Activated CD8-positive, alpha-beta memory T cell treated with anti-CD3 and anti-CD28 coated beads for 24 hours (primary cell): Measurements from ENCODE around the gene SASH1.

Experiments
- DNase-seq: peaks from one replicate; pipeline ENCODE4 v3.0.0-alpha.2; 2020

Gene SASH1

DNA sequence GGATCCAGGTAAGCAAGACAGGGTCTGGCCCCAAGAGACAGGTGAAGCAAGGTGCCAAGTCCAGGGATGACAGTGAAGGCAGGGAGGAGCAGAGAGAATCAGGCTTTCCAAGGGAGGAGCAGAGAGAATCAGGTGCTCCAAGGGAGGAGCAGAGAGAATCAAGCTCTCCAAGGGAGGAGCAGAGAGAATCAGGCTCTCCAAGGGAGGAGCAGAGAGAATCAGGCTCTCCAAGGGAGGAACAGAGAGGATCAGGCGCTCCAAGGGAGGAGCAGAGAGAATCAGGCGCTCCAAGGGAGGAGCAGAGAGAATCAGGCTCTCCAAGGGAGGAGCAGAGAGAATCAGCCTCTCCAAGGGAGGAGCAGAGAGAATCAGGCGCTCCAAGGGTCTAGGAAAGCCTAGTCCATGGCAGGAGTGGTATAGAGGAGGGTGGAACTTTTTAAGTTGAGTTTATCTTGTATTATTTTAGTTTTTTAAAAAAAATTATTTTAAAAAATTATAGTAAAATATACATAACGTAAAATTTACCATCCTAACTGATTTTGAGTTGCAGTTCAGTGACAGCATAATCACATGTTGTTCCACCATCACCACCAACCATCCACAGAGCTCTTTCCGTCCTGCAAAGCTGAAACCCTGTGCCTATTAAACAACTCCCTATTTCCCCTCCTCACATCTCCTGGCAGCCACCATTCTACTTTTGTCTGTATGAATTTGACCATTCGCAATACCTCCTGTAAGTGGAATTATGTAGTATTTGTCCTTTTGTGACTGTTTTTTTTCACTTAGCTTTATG lies 64.1 kb downstream of the SASH1 start:
- DNase-seq, result no peak

DNA sequence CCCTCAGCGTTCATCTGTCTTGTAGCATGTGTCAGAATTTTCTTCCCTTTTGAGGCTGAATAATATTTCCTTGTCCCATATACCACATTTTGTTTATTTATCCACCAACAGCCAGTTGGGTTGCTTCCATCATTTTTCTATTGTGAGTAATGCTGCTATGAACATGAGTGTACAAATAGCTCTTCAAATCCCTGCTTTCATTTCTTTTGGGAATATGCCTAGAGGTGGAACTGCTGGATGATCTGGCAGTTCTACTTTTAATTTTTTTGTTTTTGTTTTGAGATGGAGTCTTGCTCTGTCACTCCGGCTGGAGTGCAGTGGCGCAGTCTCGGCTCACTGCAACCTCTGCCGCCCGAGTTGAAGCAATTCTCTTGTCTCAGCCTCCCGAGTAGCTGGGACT lies 64.7 kb downstream of the SASH1 start:
- no peak for DNase-seq

DNA sequence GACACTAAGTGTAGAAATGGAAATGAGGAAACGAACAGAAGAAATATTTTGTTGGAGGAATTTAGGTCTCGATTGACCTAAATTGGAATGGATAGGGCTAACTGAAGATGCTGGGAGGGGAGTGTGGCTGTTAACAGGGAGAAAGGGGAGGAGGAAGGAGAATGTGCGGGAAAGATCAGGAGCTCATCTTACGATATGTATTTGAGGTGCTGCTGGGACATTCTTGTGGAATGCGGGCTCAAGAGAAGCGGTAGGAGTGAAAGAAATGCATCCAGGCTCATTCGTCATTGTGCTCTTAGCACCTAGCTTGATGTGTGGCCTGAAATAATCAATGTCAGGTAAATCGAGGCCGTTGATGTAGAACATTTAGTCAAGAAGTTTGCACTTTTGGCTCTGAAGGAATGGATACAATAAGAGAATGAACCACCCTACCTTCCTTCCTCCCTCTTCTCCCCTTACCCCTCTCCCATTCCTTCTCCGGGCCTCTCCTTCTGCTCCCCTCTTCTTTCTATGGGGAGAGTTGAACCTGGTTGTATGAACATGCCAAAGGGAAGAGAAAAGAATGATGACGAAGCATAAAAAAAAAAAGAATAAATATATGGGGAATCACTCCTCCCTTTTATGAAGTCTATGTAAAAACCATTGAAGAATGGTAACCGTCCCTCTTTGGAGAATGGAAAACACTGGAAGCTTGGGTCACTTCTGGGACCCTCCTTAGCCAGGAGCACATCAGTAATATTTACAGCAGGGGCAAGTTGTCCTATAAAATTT lies 70.9 kb downstream of the SASH1 start:
- no peak for DNase-seq

DNA sequence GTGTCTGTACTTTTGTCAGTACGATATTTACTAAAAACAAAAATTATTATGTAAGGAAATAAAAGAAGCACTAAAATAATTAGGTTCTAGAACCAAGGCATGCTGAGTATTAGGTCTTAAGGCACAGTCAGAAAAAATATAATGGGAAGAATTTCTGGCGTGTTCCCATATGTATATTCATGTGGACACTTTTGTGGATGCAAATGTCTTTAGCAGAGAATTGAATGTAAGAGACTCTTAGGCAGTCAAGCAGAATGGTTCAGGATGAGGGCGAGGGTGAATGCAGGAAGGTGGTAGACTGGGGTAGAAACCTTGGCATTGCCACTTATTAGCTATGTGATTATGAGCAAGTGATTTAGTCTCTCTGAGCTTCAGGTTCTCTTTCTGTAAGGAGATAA lies 71.5 kb downstream of the SASH1 start:
- no peak for DNase-seq

DNA sequence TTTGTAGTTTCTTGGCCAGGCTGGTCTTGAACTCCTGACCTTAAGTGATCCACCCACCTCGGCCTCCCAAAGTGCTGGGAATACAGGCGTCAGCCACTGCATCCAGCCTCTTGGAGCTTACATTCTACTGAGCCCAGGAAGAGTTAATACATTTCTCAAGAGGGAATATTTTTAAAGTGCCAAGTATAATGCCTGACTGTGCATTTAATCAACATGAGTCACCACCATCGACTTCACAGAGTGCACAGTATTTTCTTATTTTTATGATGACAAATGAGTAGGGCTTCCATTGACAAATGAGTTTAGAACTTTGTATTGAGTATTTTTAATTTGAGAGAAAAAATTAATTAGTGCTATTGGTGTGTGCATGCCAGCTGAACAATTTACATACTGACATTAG lies 72.2 kb downstream of the SASH1 start:
- DNase-seq, result no peak

DNA sequence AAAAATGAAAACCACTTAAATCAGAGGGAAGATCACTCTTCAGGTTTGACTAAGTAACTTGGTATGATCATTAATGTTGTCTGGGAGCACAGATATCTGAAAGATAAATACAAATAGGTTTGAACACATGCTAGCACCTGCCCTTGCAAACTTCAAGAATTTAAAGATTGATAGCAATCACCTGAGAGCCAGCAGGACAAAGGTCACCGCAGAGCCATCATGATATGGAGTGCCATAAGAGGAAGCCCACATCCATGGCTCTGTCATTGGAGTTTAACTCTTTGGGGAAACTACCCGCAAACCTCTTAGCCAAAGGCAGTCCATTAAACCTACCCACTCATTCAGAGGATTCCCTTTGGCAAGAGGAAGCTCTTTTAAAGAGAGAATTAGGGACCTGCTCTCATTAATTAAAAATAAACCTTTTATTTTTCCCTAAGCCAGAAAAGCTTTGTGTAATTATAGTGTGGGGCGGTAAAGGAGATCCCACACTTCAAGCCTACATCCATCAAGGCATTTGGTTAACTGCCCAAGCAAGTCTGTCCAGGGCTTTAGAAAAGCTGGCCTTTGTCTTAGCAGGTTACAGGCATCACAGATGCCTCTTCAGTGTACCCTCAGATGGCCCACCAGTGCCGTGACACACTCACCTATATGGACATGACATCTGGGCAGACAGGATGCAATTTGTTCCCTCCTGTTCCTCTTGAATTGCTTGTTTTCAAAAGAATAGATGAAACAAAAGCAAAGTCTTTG lies 73.0 kb downstream of the SASH1 start:
- DNase-seq, result no peak

DNA sequence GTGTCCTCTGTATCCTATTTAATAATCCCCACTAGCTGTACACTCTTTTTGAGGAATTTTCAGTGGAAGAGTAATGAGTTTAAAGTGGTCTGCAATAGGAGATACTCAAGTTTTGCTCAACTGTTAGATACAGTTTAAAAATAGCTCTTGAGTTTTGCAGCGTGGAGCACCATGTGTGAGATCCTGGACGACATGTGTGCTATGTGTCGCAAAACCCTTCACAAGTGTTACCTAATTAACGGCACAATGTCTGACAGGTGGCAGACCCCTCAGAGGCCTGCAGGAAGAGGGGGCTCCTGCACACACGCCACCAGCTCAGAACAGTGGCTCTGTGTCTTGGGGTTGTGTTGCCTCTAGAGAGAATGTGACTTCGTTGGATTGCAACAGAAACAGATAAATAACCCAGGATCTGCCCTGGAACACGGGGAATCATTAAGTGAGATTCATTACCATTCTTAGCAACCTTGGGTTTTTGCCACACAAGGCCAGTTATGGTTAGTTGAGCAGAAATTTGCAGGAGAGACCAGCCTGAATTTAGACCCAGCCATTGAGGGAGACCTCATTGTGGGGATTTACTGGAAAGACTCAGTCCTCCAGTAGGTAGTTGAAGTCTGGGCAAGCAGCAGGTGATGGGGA lies 73.8 kb downstream of the SASH1 start:
- no peak for DNase-seq

DNA sequence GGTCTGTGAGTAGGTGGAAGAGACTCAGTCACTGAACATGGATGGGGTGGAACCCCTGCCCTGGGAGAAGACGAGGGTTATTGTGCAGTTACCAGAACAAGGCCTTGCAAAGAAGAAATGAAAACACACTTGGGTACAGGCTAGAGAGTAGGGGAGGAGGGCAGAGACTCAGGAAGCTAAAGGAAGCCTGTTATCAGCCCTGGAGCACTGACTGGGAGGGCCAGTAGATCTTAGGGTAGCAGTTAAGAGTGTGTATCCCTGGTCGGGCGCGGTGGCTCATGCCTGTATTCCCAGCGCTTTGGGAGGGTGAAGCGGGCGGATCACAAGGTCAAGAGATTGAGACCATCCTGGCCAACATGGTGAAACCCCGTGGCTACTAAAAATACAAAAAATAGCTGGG lies 74.4 kb downstream of the SASH1 start:
- DNase-seq, result no peak

DNA sequence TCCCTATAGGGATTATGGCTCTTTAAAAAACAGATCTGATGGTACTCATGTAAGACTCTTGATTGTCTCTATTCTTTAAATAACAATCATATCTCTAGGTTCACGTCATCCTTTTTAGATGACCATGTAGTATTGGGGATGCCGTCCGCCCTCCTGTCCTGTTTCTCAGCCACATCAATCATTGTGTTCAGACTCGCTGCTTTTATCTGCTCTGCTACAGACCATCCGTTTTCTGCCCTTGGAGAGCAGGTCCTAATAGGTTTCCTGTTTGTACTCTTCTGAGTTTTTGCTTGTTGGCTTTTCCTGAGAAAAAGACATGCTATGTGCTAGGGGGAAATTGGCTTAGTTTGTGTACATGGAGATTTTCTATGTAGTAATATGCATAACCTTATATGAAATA lies 76.8 kb downstream of the SASH1 start:
- no peak for DNase-seq

DNA sequence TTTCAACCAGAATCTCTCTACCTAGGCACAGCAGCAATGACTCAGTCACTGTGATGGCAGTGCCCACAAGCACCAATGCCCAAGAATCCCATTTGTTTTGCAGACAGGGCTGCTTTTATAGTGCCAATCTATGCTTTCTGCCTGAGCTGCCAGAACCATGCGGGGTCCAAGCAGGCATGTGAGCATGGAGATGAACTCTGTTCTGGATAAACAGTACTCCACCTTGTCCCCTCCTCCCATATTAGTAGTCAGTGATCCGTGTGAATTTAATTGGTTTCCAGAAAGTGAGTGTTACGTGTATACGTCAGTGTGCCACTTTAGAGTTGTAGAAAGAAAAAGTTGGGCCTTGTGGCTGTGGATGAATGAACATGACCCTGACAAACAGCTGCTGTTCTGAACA lies 79.4 kb downstream of the SASH1 start:
- DNase-seq, result no peak

DNA sequence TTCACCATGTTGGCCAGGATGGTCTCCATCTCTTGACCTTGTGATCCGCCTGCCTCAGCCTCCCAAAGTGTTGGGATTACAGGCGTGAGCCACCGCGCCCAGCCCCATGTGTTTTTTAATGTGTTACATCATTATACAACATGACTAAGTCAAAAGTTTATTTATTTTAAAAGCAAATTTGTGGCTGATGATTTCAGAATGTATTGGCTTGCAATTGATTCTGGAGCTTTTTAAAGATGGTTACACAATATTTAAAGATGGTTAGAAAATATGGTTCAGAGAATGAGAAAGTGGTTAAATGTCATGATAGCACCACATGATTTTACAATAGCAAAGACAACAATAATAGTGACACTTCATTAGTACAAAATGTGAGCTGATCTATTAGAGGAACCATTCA lies 80.5 kb downstream of the SASH1 start:
- DNase-seq, result no peak

DNA sequence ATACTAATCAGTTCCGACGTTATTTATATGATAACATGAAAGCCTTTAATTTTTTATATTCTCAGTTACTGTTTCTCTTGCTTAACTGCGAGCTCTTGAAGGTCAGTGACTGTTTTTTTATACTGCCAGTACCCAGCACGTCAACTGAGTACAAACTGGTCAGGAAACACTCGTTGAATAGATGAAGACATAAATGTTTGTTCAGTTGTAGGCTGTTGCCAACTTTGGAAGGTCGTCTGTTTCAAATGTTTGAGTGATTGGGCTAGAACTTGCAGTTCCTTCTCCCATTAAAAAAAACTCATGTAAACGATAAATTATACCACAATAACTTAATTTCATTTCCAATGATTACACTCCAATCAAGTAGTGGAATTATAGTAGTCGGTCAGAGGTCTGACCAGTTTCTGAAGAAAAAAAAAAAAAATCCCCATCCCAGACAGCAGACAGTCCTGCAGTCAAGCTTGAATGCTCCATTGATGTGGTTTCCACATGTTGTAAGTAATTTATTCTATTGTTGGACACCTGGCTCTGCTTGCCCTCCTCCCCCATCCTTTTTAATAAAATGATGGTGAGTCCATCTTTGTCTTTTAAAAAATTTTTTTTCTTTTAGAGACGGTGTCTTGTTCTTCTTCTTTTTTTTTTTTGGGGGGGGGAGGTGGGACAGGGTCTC lies 81.1 kb downstream of the SASH1 start:
- DNase-seq, result no peak

DNA sequence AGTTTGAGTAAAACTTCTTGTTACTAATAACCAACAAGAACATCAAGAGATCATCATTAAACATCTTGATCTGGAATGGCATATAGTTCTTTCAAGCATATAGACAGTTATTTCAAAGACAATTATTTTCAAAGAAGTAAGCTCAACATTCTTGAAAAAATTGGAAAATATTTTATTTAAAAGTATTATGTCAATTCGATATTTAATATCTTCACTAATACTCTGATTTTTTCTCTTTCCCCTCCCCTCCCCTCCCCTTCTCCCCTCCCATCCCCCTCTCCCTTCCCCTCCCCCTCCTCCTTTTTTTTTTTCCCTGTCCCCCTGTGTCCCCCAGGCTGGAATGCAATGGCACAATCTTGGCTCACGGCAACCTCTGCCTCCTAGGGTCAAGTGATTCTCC lies 82.8 kb downstream of the SASH1 start:
- DNase-seq, result no peak

DNA sequence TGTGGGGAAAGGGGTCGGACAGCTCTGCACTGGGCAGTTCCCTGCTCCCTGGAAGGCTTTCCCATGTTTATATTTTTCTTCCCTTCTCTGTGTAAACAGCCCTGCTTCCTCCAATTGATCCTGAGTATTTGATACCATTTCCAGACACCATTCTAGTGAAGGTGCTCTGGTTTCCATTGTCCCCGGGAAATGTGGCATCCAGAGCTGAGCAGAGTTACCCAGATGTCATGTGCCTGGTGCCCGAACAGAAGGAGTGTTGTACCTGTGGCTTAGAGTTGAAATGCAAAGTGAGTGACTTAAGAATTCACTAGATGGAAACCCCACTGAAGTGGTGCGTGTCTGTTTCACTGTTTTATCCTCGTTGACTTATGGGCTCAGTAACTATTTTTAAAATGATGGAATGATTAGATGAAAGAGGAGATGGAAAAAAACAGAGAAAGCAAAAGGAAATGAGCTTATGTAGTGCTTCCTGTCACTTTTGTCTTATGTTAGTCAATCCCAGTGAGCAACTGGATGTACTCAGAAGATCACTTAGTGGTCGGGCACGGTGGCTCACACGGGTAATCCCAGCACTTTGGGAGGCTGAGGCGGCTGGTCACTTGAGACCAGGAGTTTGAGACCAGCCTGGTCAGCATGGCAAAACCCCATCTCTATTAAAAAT lies 83.8 kb downstream of the SASH1 start:
- DNase-seq, result no peak

DNA sequence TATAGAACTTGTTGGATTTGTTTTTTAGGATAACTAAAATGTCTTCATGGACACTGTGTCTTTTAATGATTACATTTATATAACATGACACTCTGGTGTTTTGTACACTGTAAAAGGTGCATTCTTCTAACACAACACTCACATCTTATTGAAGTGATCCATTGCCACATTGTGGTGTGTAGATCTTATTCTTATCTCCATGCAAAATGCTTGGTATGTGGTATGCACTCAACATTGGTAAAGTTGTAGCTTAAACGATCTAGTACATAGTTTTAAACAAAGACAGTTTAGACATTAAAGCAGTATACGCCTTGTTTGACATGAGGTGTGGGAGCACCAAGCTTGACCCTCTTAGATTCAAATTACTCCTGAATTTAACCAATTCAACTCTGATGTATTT lies 84.7 kb downstream of the SASH1 start:
- DNase-seq, result no peak

DNA sequence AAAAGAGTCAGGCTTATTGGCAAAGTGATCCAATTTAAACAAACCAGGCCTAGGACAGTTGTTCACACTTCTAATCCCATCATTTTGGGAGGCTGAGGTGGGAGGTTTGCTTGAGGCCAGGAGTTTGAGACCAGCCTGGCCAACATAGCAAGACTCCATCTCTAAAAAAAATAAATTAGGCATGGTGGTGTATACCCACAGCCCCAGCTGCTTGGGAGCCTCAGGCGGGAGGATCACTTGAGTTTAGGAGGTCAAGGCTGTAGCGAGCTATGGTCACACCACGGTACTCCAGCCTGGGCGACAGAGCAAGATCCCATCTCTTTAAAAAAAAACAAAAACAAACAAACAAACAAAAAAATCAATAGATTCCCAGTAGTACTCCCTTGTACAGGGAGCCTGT lies 86.8 kb downstream of the SASH1 start:
- no peak for DNase-seq

DNA sequence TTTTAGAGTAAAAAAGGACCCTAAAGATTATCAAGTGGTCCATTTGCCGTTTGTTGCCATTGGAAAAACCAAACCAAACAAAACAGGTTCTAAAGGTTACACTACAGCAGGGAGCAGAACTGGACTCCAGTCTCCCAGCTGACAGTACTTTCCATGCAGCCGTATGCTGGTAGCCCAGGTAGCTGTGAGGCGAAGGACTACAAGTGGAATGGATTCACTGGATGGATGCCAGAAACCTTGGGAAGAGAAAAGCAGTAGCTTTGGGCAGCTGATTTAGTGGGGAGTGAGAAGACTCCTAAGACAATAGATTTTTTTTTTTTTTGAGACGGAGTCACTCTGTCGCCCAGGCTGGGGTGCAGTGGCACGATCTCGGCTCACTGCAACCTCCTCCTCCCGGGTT lies 88.3 kb downstream of the SASH1 start:
- DNase-seq, result no peak

DNA sequence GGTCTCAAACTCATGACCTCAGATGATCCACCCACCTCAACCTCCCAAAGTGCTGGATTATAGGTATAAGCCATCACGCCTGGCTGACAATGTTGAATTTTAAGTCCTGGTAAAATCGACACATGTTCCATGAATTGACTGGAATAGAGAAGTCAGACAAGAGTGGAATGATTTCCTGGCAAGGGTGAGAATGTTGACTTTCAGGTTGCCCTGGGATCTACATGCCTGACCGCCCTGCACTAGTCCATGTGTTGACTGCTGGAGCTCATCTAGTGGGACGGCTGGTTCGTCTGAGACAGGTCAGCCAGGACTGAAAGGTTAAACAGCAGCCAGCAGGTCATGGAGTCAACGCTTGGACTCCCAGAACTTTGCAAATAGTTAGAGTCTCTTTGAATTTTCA lies 88.8 kb downstream of the SASH1 start:
- no peak for DNase-seq

DNA sequence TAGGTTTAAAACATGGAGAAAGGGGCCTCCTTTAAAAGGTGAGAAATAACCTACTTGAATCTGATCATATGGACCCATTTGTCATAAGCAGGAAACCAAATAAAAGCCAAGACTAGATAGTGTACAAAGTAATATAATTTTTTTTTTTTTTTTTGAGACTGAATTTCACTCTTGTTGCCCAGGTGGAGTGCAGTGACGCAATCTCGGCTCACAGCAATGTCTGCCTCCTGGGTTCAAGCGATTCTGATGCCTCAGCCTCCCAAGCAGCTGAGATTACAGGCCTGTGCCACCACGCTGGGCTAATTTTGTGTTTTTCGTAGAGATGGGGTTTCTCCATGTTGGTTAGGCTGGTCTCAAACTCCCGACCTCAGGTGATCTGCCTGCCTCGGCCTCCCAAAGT lies 89.2 kb downstream of the SASH1 start:
- DNase-seq, result no peak

DNA sequence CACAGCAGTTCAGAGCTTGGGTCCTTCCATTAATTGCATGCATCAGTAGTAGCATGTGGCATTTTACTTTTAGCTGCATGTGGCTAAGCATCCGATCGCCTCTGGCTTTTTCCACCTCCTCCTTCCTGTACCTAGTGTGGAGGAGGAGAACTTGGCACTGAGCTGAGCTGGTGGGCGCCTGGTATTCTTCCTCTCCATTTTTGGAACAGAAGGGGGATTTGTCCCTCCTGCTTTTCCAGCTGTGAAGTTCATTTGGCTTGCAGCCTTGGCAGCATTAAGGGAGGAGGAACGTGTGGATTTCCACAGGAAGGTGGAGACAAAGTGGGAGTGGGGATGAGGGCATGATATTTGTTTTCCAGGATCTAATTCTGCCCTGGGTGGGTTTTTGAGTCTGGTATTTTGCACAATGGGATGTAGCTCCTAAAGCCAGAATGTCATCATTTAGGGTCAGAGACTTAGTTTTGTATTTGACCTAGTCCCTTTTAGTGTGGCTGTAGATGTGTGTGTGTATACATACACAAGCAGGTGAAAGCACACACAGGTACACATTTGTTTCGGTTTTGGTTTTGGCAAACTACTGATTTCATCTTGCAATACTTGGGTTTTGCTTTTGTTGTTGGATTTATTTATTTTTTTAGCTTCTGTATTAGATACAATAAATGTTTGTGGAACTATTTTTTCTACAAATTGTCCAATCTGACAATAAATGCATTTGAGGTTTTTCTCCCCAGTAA lies 90.0 kb downstream of the SASH1 start:
- DNase-seq, result no peak

DNA sequence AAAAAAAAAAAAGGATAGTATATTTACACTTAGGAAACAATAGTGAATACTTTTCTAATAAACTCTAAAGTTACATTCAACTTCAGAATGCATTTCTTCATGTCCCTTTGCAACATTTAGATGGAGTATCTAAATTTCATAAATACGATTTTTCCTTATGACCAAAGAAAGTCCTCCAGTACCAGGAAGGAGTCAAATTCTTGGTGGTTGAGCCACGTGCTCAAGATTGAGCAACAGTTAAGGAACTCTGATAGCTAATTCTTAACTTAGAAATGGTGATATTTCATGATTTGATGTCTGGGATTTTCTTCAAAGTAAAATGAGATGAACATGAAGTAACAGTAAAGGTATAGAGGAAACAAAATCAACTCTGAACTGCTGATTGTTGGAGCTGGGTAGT lies 92.7 kb downstream of the SASH1 start:
- no peak for DNase-seq

DNA sequence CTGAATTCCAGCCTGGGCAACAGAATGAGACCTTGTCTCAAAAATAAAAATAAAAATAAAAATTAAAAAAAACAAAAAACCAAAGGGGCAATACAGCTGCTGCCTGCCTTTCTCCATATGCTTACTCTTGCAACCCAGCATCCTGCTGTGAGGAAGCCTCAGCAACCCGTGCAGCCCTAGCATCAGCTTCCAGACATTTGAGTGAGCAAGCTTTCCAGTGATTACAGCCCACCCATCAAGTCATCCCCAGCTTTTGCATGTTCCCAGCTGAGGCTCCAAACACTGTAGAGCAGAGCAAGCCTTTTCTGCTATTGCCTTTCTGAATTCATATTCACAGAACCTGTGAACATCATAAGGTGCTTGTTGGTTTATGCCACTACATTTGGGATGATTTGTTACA lies 93.8 kb downstream of the SASH1 start:
- no peak for DNase-seq
